GM12873 (cell line): ENCODE measurements around the gene WDR64.

Source experiments
- CTCF ChIP-seq: IDR thresholded peaks from 2 replicates; pipeline ENCODE4 v1.5.1; 2012; ENCODE audit warnings: low read depth, mild to moderate bottlenecking, moderate library complexity, low read length, control low read depth; ENCODE audit not compliant: insufficient read depth; ENCODE audit errors: missing control alignments

WDR64 gene

DNA sequence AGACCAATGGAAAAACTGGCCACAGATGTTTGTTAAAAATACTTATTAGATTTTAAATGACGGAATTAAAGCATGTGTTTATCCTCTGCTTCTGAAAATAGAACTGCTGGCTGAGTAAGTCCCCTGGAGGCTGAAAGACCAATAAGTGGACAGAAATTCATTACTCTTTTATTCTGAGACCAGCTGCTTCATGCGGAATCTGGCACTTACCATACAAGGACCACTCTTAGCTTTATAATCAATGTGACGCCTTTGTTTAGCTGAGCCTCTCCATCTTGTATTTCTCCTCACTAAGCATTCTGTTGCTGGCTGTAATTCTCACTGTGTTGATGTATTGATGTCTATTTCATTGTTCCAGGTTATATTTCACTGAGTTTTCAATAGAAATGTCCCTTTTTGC lies 189.6 kb downstream of the WDR64 start:
- no peak for TF ChIP-seq CTCF

- no peak for TF ChIP-seq CTCF
Observed at GRCh38 chr1:241842565-241842964, 190.5 kb downstream of the WDR64 start.

DNA sequence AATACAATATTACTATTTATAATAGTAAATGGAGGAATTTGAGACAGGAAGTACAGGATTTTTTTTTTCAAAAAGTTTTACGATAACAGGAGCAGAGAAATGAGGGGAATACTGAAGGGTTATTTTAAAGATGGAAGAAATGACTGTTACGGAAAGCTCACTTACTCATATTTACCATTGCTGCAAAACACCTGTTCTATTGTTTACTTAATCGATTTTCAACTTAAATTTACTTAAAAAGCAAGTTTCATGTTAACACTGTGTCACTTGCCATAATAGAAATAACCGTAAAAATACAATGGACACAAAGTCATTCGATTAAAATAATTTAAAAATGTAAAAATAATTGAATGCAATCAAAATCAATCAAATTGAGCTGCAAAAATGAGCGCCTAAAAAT lies 192.5 kb downstream of the WDR64 start:
- TF ChIP-seq CTCF: no peak

DNA sequence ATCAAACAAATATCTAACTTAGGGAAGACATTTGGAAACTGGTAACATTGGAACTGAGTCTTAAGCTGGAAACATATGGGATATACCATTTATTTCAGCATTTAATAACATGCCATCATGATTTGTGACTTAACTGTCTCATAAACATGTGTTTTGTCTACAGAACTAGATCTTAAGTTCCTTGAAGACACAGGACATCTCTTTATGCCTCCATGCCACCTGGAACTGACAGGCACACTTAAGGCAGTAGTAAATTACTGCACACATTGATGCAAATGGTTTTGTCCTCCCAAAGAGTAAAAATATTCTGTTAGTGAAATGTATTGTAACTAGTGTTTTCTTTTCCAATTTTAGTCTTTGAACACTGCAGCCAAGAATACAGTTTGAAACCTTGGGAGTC lies 194.3 kb downstream of the WDR64 start:
- TF ChIP-seq CTCF: no peak

GRCh38 chr1:241846862-241847539 lies 194.9 kb downstream of the WDR64 start:
- TF ChIP-seq CTCF: no peak

GRCh38 chr1:241847540-241847795 lies 195.4 kb downstream of the WDR64 start:
- TF ChIP-seq CTCF: no peak

- TF ChIP-seq CTCF: peak; percentile 65
Observed at GRCh38 chr1:241847796-241848685, 196.0 kb downstream of the WDR64 start, which contains the start of gene EXO1. Gene EXO1, plus strand, starts transcription at chr1:241848204. Its CDS starts 2,222 bp downstream, at chr1:241850426.
